HG02588 (cell line): ENCODE results near the gene ARMH2.

ENCODE experiments used
- ATAC-seq: cut with Tn5 transposase; IDR thresholded peaks from one replicate; pipeline ENCODE4 v1.9.1; 2021; ENCODE audit warnings: mild to moderate bottlenecking, moderate library complexity; ENCODE audit not compliant: unreplicated experiment

The ARMH2 gene

DNA sequence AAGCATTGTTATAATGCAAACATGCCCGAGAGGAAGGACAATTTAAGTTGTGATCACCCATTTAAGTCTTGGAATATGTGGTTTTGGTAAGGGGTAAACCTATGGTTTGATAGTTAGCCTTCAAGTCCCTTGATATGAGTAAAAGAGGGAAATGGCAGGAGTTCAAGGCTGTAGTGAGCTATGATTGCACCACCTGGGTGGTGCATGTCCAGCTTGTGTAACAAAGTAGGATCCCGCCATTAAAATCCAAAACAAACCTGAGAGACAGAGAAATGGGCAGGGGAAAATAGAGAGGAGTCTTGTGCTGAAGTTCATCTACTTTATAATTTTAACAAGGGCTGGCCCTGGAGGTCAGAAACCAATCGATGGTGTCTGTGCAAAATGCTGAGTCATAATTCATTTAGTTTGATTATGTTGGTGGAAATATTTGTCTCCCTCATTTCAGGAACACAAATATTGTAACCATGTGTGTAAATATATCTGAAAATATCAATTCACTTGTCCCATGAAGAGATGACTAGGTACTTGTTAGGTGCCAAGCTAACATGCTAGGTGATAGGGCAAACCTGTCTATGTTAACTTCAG lies 23.2 kb upstream of the ARMH2 start:
- no peak for ATAC-seq

DNA sequence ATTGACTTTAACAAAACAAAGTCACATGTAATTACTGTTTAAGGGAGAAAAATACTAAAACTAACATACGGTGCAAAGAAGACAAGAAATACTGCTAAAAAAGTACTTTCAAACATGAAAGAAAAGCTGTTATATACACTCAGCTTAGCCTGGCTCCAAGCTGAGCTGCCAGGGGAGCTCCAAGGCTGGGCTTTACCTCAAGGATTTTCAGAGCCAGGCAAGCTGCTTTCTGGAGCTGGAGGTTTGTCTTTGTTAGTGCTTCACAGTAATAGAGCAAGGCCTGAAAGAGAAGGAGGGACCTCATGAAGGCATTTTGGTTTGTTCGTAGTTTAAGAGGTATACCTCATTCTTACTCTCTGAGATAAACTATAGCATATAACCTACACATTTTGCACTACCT lies 19.6 kb upstream of the ARMH2 start:
- no peak for ATAC-seq

DNA sequence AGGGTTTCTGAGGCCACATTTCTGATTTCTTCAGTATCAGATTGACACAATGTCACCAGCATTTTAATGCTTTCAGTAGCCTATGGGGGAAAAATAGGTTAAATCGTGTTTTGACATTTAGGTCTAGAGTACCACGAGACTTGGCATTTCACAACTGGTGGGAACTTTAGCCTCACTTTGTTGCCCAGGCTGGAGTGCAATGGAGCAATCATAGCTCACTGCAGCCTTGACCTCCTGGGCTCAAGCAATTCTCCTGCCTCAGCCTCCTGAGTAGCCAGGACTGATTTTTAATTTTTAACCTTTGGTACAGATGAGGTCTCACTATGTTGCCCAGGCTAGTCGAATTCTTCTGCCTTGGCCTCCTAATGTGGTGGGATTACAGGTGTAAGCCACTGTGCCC lies 11.0 kb upstream of the ARMH2 start:
- no peak for ATAC-seq

DNA sequence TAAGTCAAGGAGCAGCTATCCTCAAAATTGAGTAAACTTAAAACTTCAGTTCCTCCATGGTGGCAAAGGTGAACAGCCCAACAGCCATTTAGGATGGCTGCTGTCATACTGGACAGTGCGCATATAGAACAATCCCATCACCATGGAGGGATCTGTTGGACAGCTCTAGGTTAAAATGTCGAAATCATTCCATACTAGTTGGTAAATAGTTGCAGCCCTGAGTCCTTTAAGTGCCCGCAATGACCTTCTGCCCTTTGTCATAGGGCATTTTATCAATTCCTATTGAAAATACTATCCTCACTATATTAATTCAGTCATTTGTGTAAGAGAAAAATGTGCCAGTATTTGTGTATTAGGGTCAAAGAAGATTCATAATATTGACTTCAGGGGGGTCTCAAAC lies 8.9 kb upstream of the ARMH2 start:
- no peak for ATAC-seq

DNA sequence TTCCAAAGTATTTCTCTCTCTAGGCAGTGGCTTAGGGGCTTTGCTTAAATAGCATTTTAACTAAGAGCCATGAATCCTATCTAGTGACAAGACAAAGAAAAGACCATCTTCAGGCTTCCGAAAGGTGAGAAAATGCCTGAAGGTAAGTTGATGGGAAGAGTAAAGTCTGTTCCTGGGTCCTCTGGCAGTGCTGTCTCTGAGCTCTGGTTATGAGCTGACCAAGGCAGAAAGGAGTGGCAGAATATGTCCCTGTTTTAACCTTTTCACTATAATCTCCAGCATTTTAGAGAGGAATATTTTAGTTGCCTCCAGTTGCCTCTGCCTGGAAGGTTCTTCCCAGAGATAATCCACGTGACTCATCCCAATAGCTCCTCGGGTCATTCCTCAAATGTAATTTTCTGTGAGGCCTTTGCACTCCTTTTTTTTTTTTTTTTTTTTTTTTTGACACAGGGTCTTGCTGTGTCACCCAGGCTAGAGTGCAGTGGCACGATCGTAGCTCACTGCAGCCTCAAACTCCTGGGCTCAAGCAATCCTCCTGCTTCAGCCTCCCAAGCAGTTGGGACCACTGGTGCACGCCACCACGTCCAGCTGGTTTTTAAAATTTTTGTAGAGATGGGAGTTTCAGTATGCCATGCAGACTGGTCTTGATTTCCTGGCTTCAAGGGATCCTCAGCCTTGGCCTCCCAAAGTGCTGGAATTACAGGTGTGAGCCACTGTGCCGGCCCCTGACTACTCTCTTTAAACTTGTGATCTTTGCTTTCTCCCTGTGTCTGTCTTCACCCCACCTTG lies 3.7 kb upstream of the ARMH2 start:
- no peak for ATAC-seq

DNA sequence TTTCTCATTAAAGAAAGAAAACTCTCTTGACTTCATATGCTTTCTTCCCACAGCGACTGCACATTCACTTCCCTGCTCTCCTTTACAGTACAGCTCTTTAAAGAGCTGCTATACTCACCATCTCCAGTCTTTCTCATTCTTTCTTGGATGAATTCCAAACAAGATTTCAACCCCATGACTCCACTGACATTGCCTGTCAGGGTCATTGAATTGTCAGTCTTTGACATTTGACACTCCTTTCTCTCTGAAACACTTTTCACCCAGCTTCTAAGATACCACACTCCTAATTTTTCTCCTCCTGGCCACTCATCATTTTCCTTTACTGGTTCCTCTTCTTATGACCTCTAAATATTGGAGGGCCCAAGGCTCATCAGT lies 811 bp upstream of the ARMH2 start:
- ATAC-seq, result no peak

DNA sequence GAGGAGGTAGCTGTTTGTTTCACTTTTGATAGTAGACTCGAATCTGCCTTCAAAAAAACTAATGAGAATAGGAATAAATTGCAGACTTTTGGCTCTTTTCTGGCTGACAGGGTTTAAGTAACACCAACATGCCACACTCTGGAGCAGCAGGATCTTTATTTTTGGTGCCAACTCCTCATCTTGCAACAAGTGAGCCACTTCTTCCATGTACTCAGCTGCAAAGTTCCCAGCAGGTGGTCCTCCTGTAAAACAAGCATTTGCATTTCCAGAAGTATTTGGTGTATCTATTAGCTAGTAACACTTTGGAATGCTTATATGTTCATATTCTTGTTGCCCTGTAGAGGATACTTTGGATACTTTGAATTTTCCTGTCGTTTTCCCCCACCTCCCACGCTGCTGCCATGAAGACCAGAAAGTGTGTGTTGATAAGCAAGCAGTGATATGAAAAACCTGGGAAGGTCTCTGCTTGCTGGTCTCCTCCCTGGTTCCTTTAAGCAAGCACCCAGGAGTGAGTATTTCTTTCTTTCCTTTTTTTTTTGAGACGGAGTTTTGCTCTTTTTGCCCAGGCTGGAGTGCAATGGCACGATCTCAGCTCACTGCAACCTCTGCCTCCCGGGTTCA lies 1.0 kb downstream of the ARMH2 start:
- no peak for ATAC-seq

DNA sequence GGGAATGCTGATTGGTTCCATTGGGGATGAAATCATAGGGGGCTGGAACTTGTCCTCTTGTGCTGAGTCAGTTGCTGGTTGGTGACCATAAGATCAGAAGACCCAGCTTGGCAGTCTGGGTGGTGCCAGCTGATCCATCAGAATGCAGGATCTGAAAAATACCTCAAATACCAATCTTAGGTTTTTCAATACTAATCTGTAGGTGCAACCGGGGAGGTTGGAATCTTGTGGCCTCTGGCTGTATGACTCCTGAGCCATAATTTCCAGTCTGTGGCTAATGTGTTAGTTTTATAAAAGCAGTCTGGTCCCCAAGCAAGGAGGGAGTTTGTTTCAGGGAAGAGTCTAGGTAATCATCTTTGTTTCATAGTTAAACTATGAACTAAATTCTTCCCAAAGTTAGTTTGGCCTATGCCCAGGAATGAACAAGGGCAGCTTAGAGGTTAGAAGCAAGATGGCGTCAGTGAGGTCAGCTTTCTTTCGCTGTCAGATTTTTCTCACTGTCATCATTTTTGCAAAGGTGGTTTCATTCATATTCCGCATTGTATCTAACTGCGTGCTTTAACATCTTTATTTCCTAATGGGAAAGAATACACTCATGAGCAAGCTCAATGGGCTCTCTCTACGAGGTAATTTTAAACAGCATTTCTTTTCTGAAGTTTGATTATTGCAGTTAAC lies 2.0 kb downstream of the ARMH2 start:
- no peak for ATAC-seq

DNA sequence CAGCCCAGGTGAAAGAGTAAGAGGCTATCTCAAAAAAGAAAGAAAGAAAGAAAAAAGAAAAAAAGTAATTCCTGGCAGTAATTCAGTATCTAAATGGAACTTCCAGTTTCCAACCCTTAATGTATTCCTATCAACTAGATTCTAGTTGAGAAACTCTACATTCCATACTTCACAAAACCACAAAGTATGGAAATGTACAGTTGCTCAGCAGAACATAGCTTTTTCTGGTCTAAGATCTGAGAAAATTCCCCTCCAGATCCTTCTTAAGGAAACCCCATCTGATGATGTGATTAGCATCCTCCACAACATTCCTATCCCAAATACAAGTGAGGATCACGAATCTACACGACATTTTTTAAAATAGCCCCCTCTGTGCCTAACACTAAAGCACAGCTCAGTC lies 3.6 kb downstream of the ARMH2 start:
- no peak for ATAC-seq

DNA sequence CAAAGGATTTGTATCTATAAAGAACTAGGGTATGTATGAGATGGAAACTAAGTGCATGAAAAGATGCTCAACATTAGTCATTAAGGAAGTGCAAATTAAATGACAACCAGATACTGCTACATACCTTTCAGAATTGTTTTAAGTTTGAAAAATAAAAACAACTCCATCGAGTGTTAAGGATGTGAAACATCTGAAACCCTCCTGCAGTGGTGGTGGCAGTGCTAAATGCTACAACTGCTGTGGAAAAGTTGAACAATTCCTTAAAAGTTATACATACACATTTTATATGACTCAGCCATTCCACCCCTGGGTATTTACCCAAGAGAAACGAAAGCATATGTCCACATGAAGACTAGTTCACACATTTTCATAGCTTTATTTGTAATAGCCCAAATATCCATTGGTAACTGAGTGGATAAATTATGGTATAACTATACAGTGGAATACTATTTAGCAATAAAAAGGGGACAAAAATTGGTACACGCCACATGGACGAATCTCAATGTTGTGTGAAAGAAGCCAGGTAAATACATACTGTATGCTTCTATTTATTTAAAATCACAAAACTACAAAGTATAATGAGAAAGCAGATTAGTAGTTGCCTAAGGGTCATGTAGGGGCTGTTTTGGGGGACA lies 10.6 kb downstream of the ARMH2 start:
- no peak for ATAC-seq

DNA sequence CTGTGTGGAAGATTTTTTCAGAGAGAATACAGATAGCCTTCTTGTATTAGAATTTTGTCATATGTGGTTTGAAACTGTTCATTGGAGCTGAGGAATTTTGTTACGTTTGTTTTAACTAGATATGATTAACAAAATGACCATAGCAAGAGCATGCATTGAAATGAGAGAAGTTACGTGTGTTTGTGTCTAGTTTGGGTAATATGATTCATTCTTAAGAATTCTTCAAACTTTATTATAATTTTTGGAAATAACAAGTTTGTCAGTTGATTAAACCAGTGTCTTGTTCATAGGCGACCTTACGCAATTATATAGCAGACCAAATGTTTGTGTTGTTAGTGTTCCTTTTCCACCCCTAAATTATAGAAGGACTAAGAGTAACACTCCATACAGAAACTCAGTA lies 18.5 kb downstream of the ARMH2 start:
- no peak for ATAC-seq

DNA sequence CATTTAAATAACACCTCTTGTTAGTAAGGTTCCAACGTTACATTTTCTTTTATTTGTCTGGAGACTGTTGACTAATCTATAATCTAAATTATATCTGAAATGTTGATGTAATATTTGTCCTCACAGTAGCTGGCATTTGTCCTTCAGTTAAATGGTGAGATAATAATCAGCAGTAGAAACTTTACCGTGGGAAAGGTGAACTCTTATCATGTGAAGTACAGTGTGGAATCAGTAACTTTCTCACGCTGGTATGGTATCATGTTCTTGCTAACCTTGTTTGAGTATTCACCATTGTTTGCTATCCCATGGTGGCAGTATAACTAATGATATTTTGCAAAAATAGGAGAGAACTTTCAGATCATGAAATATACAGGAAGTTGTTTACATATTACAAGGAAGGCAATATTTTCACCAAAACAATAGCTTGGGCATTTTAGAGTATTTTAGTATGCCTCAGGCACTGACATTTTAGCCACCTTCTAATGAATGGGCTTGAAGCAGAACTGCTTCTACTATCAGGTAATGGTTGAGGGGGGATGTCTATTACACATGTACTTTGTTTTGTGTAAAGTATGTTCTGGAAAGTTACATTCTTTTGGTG lies 19.2 kb downstream of the ARMH2 start:
- no peak for ATAC-seq

DNA sequence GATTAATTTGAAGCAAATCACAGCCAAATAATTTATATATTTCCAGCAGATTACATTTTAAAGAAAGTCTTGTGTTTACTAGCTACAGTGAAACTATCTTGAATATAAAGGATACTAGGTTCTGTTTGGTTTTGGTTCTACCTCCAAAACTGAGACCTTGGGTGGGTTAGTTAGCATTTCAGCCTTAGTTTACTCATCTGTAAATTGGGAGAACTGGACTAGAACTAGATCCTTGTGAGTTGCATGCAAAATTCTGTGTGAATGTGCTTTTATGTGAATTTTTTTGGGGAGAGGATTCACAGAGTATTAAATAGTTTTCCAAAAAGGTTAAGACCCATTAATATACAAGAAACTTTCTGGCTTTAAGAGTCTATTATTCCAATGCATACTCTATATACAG lies 19.8 kb downstream of the ARMH2 start:
- no peak for ATAC-seq

DNA sequence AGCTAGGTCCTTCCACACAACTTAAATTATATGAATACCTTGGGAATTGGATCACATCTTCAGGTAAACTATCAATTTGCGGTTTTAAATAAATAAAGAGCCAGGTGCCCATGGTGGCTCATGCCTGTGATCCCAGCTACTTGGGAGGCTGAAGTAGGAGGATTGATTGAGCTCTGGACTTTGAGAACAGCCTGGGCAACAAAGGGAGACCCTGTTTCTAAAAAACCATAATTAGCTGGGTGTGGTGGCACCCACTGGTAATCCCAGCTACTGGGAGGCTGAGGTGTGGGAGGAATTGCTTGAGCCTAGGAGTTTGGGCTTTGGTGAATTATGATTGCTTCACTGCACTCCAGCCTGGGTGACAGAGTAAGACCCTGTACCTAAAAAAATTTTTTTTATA lies 20.6 kb downstream of the ARMH2 start:
- ATAC-seq, result no peak

DNA sequence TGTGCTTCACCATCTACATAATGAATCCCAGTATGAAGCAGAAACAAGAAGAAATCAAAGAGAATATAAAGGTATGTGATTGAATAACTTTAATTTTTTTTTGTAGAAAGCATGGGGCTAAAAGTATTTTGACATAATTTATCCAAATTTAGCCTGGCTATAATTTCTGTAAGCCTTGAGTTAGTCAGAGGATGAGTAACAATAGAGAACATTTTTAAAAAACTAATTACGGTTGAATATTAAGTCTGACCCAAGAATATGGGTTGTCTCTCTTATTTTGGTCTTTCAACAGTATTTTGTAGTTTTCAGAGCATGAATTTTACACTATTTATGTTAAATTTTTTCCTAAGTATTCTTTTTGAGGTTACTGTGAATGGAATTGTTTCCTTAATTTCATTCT lies 21.5 kb downstream of the ARMH2 start:
- no peak for ATAC-seq

DNA sequence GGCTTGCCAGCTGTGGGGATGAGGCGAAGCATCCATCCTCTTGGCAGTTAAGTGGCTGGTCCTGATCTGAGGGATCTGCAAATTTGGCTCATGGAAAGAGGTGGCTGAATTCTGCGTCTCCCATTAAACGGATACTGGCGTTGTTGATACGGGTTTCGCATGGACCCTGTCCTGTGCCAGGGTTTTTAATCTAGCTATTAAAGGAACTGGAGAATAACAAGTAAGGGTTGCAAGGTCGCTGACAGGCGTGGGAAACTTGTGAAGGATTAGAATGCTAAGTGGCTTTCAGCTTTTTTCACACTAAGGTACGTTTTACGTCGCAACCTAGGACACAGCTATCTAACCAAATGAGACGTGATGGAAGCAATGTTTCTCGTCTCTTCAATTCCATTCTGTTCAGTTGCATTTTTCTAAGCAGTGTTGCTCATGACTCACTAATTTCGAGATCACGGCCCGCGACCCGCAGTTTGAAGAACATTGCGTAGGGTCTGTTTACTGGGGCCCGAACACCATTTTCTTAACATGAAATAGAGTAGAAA lies 23.1 kb downstream of the ARMH2 start:
- ATAC-seq, result no peak

DNA sequence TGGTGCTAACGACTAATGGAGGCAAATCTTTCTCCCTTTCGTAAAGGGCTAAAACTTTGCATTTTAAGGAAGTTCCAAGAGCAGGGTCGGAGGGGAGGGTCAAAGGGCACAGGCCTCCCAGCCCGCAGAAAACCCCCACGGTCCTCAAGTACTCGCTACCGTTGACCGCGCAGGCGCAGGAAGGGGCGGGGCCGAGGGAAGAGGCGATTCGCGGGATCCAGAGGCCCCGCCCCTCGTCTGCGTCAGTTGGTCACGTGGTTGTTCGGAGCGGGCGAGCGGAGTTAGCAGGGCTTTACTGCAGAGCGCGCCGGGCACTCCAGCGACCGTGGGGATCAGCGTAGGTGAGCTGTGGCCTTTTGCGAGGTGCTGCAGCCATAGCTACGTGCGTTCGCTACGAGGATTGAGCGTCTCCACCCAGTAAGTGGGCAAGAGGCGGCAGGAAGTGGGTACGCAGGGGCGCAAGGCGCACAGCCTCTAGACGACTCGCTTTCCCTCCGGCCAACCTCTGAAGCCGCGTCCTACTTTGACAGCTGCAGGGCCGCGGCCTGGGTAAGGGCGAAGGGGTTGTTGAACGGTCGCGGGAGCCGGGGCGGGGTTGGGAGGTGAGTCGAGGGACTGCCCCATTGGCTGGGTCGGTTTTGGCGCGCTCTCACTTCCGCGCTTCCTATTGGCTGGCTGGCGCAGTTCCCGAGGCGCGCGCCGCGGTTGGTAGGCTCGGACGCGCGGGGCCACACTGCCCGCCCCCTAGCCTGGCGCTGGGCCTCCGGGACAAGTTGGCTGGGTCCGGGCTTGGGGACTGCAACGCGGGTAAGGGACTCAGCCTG lies 23.8 kb downstream of the ARMH2 start, which contains the start of gene GMNN:
TSS of gene GMNN (plus strand) at position 242 of the 824 bp plus-strand sequence. CDS start 2,310 bp downstream, outside the sequence.
- ATAC-seq, result peak; percentile 91

DNA sequence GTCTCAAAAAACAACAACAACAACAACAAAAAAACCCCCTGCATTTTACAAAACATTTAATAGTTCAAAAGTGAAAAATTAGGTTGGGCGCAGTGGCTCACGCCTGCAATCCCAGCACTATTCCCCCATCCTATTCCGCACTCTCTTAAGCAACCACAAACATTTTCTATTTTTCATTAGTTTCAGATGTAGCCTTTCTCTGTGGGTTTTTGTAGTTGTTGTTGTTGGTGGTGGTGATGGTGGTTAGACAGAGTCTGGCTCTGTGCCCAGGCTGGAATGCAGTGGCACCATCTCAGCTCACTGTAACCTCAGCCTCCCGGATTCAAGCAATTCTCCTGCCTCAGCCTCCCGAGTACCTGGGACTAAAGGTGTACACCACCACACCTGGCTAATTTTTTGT lies 30.4 kb downstream of the ARMH2 start:
- ATAC-seq, result no peak

DNA sequence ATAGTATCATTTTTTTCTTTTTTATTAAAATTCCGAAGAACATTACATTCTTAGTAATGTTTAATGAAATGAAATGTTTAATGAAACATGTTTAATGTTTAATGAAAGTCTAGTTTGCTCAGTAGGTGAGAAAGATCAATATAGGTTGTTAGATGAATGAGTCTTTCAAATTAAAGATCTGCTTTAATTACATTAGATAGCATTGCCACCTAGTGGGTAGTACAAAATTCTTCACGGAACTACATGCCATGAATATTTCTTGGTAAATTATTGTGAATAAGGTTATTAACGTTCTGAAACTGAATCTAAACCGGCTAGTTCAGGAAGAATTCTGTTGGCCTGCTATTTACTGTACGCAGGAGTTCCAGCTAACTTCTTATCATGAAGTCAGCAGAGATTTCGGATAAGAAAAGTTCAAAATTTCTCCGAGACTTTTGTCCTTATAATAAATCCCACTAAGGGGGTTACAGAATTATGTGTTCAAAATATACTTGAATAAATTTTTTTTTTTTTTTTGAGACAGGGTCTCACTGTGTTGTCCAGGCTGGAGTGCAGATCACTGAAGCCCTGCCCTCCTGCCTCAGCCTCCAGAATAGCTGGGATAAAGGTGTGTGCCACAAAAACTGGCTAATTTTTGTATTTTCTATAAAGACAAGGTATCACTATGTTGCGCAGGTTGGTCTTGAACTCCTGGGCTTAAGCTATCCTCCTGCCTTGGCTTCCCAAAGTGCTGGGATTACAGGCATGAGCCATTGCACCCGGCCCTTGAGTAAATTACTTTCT lies 31.8 kb downstream of the ARMH2 start:
- ATAC-seq, result no peak
